ENCODE measurements around the gene C19orf47.

C19orf47 gene

GRCh38 chr19:40281381-40282208, 66.6 kb downstream of the C19orf47 start:
- DNase-seq (ENCODE audit: low read depth), result no peak

GRCh38 chr19:40280608-40281221, 67.5 kb downstream of the C19orf47 start:
- DNase-seq (ENCODE audit: low read depth), result no peak

- DNase-seq (ENCODE audit: low read depth), result no peak
Measured at GRCh38 chr19:40279761-40280607, 68.2 kb downstream of the C19orf47 start.

- no peak for DNase-seq (ENCODE audit: low read depth)
Measured at GRCh38 chr19:40279120-40279551, 69.1 kb downstream of the C19orf47 start.

GRCh38 chr19:40278361-40279035, 69.7 kb downstream of the C19orf47 start:
- DNase-seq (ENCODE audit: low read depth), result no peak

- no peak for DNase-seq (ENCODE audit: low read depth)
Measured at GRCh38 chr19:40277356-40278059, 70.7 kb downstream of the C19orf47 start.

- DNase-seq (ENCODE audit: low read depth), result no peak
Measured at GRCh38 chr19:40274585-40275544, 73.3 kb downstream of the C19orf47 start.

GRCh38 chr19:40273469-40274360, 74.5 kb downstream of the C19orf47 start:
- DNase-seq (ENCODE audit: low read depth), result no peak

- no peak for DNase-seq (ENCODE audit: low read depth)
Measured at GRCh38 chr19:40272261-40272660, 75.9 kb downstream of the C19orf47 start.

GRCh38 chr19:40271706-40272105, 76.5 kb downstream of the C19orf47 start:
- no peak for DNase-seq (ENCODE audit: low read depth)

- no peak for DNase-seq (ENCODE audit: low read depth)
Measured at GRCh38 chr19:40270362-40271089, 77.7 kb downstream of the C19orf47 start.

Measured in stimulated activated CD4-positive, alpha-beta T cell treated with anti-CD3 and anti-CD28 coated beads, Interleukin-2, amount 100 ng/mL, for 4 hours (primary cell).